ENCODE measurements around the gene LCN2.
"Not testable (repeated sequence)": the region's sequence is repeated elsewhere in the genome, so short reads cannot be mapped to it uniquely, and the experiment has no call there.

- TF ChIP-seq CTCF (IDR thresholded peaks at IDR 0.05), result peak; percentile 56
- TF ChIP-seq TCF7L2 (IDR thresholded peaks at IDR 0.05; ENCODE audit: low read depth, low read length), result not testable (repeated sequence)
These were observed 19.2 kb upstream of the LCN2 start for GRCh38 chr9:128129976-128130590.

Data from Panc1 (cell line).